ENCODE results near the gene CIT.

GRCh38 chr12:119705182-119705581 is 171.9 kb downstream of the CIT start:
- TF ChIP-seq POLR2A (IDR thresholded peaks at IDR 0.05) (no peak), CTCF (IDR thresholded peaks at IDR 0.05) (no peak)

Measured in adrenal gland (tissue), 5 donors.